ENCODE measurements around the gene TMSB15B.

DNA sequence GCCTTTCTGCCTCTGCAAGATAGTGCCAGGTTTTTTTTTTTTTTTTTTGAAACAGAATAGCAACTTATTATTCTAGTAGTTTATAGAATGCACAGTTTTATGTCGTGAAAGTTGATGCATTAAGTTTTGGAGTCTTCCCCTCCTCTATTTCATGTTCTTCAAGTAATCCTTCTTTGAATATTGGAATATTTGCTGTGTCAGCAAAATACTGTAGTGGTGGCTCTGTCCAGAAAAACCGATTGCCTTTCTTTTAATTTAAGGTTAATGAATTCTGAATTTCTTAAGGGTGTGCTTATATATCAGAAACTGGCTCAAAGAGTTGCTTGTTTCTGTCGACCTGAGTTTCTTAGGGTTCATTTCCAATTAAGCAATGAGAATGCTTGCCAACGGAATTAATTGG is 34.8 kb upstream of the TMSB15B start:
- TF ChIP-seq CTCF (IDR thresholded peaks at IDR 0.05) (no peak), POLR2AphosphoS5 (IDR thresholded peaks at IDR 0.05) (no peak), POLR2A (IDR thresholded peaks at IDR 0.05) (no peak)
